Activated CD8-positive, alpha-beta T cell treated with anti-CD3 and anti-CD28 coated beads for 36 hours (primary cell): ENCODE measurements around the gene RPL22. TPM values are rescaled to one million over a fixed set of nuclear protein-coding genes. Genes with fewer than 3 reads are reported as not detected.

Source experiments
- ATAC-seq: fragments of 200-7000 bp; cut with Tn5 transposase; one replicate; pipeline ENCODE4 v1.10.0; 2021; ENCODE audit warnings: mild to moderate bottlenecking, moderate library complexity
- CTCF ChIA-PET: fragments of 350-600 bp; sonication (Branson Sonifier 250); formaldehyde crosslinking; loops from one replicate; lab custom pipeline; 2021; ENCODE audit warnings: antibody characterized with exemption; lab: Charles Lee
- POLR2A ChIA-PET: fragments of 350-600 bp; sonication (Branson Sonifier 250); formaldehyde crosslinking; loops from one replicate; lab custom pipeline; 2021; ENCODE audit warnings: antibody characterized with exemption; lab: Charles Lee
- DNase-seq: peaks from one replicate; pipeline ENCODE4 v3.0.0-alpha.2; 2020
- H3K27ac Mint-ChIP-seq: one replicate; pipeline ENCODE4 v1.8.0; 2021; ENCODE audit warnings: mild to moderate bottlenecking, mixed read lengths
- H3K27me3 Mint-ChIP-seq: one replicate; pipeline ENCODE4 v1.8.0; 2021; ENCODE audit warnings: mixed read lengths
- H3K36me3 Mint-ChIP-seq: one replicate; pipeline ENCODE4 v1.8.0; 2021; ENCODE audit warnings: low read depth, mixed read lengths
- H3K4me1 Mint-ChIP-seq: one replicate; pipeline ENCODE4 v1.8.0; 2021; ENCODE audit warnings: low read depth, mixed read lengths
- H3K4me3 Mint-ChIP-seq: one replicate; pipeline ENCODE4 v1.8.0; 2021; ENCODE audit warnings: mild to moderate bottlenecking, moderate library complexity, mixed read lengths
- H3K9me3 Mint-ChIP-seq: one replicate; pipeline ENCODE4 v1.8.0; 2021; ENCODE audit warnings: mixed read lengths
- CTCF ChIP-seq: fragments of 200-600 bp; IDR thresholded peaks from one replicate; pipeline ENCODE4 v1.8.0; 2022; ENCODE audit warnings: antibody characterized with exemption, mild to moderate bottlenecking
- intact Hi-C: fragments of 100-400 bp; cut with micrococcal nuclease; formaldehyde crosslinking; loops from one replicate; pipeline ENCODE4 v1.10.0; 2022
- total RNA-seq, 2 experiments: library from RNA; stranded (reverse); gene quantifications; one replicate each; pipeline ENCODE4 v1.2.3, GENCODE V29; 2021

The RPL22 gene
- 100 to 1,000 TPM; 372 to 473 TPM for total RNA-seq

GRCh38 chr1:6199298-6200187, at the start of gene RPL22:
Gene RPL22 (minus strand): TSS chr1:6199595. CDS start chr1:6199573, 22 bp downstream.
- DNase-seq = peak; percentile 100
- POLR2A ChIA-PET = interaction anchor here (1.0 to 4.0 kb wide), 6 partner anchors 11 to 40 kb away, joined by 3 to 32 read pairs (median 4); no protein-coding TSS in a partner anchor
- peak; percentile 99 for ATAC-seq
- Mint-ChIP-seq H3K27ac (peak within 1 kb of the TSS; percentile 90), H3K9me3 (no peaks in the 10 kb centered on the region), H3K27me3 (peaks cover 2% of the 10 kb centered on the region), H3K36me3 (peaks cover 35% of the 10 kb centered on the region), H3K4me1 (peaks cover 43% of the 10 kb centered on the region), H3K4me3 (peak within 1 kb of the TSS; percentile 94)
- no peak for TF ChIP-seq CTCF
- intact Hi-C loops = no loop called here
- CTCF ChIA-PET = interaction anchor here (0.5 to 2.1 kb wide), 5 partner anchors 14 to 1568 kb away, joined by 3 to 14 read pairs (median 5); no protein-coding TSS in a partner anchor

GRCh38 chr1:6248161-6248776, 48.9 kb upstream of the RPL22 start:
- H3K4me3 Mint-ChIP-seq = no peak overlapping the region
- DNase-seq = no peak
- no peaks in the 10 kb centered on the region for H3K9me3 Mint-ChIP-seq
- H3K36me3 Mint-ChIP-seq = no peaks in the 10 kb centered on the region
- ChIA-PET POLR2A (interaction anchor here (0.9 to 1.4 kb wide), 2 partner anchors 11 to 15 kb away, joined by 3 to 5 read pairs; no protein-coding TSS in a partner anchor), CTCF (interaction anchor here (0.8 to 4.5 kb wide), 21 partner anchors 9 to 190 kb away, joined by 3 to 83 read pairs (median 7); partner anchors contain the start of genes GPR153 and ICMT)
- intact Hi-C loops = loop anchor here (2.0 to 5.0 kb wide), 3 partner anchors 41 to 157 kb away; partner anchors contain the start of gene RNF207
- ATAC-seq = no peak
- no peak for TF ChIP-seq CTCF
- H3K27me3 Mint-ChIP-seq = peaks cover 52% of the 10 kb centered on the region
- peaks cover 9% of the 10 kb centered on the region for H3K4me1 Mint-ChIP-seq
- no peak overlapping the region for H3K27ac Mint-ChIP-seq

DNA sequence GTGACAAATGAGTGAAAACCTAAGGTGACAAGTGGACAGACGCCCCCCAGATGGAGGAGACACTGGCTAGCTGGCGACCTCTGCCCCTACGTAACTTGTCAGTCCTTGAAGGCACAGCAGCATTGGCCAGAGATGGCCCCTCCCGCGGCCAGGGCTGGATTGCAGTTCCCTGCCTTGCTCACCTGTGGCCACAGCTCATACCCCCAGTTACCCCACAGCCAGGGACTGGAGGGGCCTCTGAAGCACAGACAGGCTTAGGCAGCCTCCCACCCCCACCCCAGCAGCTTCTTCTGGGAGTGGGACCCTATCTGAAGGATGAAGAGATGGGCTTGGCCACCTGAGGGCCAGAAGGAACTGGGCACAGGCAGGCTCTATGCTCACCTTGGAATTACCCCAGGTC, 48.3 kb upstream of the RPL22 start:
- Mint-ChIP-seq H3K27me3 (peaks cover 58% of the 10 kb centered on the region), H3K27ac (no peak overlapping the region)

More for the DNA sequence above, 48.3 kb upstream of the RPL22 start:
- Mint-ChIP-seq H3K9me3 (no peaks in the 10 kb centered on the region), H3K36me3 (no peaks in the 10 kb centered on the region), H3K4me1 (peaks cover 9% of the 10 kb centered on the region), H3K4me3 (no peak overlapping the region)
- intact Hi-C loops = loop anchor here (2.0 to 5.0 kb wide), 3 partner anchors 40 to 157 kb away; partner anchors contain the start of gene RNF207
- ChIA-PET CTCF (interaction anchor here (0.9 to 4.5 kb wide), 31 partner anchors 10 to 251 kb away, joined by 3 to 83 read pairs (median 7); partner anchors contain the start of genes ACOT7, GPR153, ICMT and RNF207), POLR2A (interaction anchor here (1.1 kb wide), 1 partner anchor 218 kb away, joined by 3 read pairs; the partner anchor contains the start of gene TNFRSF25)
- ATAC-seq (no peak), DNase-seq (no peak)
- no peak for TF ChIP-seq CTCF
